Hematopoietic multipotent progenitor cell treated with erythropoietin and hydrocortisone succinate and interleukin-3 and kit ligand, for 15 days (in vitro differentiated cells): ENCODE results near the gene GPR55.

Experiments
- DNase-seq: peaks from one replicate; pipeline ENCODE4 v3.0.0-alpha.2; 2015; ENCODE audit warnings: low spot score

The GPR55 gene

GRCh38 chr2:230900336-230900995 is 24.6 kb downstream of the GPR55 start:
- DNase-seq: no peak

DNA sequence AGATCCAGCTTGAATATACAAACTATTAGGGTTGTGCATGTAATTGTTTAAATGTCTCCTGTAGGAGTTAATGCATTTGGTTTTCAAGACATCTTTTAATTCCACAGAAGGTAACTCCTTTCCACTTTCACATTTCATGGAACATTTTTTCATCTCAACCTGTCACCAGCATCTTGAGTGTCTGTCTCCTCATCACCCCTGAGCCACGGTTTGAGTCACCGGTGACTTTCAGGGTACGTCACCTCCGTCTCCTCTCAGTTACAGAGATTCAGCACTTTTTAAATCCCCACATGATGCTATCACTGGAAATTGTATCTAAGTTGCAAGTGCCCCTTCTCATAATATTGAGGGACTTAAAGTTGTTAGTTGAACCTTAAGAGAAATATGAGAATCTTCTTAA is 25.3 kb downstream of the GPR55 start:
- DNase-seq: no peak

DNA sequence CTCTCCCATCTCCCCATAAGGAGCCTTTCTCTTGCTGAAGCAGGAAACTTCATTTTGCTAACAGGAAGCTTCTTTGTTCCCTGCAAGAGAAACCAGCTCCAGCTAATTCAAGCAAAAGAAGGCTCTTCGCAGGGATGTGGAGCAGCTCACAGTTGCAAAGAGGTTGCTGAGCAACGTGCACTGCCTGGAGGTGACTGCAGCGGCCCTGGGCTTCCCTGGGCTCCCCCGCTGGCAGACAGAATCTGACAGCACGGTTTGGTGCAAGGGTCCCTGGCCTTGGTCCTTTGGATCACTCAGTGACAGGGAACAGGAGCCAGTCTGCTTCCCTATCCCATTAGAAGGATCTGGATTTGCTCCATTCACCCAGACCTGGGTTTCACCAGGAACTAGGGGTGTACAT is 25.8 kb downstream of the GPR55 start:
- no peak for DNase-seq

DNA sequence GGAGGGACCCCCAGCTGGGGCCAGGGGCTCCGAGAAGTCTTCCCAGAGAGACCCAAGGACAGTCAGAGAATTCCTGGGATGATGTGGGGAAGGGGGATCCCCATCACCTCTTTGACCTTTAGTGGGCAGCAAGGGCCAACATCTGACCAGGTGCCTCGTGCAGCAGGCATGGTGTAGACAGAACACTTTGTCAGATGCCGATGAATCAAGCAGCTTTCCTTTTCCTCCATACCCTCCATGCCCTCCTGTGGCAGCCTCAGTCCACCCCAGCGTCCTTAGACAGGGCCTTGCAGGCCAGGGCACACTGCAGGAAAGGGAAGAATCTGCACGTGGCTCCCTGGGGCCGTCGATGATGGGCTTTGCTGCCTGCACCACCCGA is 26.3 kb downstream of the GPR55 start:
- DNase-seq: no peak

- DNase-seq: no peak
These were observed 26.9 kb downstream of the GPR55 start for GRCh38 chr2:230898016-230898712.

DNA sequence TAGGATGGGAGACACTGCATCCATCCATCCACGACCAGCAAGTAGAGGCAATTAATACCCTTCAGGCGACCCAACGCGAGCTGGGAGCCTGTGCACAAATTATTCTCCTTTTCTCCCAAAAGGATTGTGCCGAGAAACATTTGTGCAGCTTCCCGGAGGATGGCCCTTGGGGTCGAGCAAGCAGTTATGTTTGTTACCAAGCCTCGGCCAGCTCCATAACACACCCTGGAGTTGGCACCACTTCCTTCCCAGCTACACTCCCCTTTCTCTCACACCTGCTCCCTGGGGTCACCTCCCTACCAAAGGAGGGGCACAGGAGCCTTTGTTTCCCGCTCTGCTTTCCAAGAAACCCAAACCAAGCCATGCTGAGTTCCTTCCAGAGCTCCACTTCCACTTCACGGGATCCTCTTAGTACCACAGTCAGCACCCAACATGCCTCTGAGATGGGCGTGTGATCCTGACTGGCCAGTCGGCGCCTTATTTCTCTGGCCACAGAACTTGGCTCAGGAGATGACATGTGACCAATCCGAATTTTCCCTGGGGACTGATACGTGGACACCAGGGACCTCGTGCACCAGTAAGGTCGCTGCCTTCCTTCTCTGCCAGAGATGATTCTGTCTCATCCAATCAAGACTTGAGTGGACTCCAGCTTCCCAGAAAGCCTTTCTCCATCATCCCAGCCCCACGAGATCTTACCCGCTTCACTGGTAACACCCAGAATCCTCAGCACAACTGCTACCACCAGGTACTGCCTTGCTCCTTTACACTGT is 28.5 kb downstream of the GPR55 start:
- DNase-seq: no peak

- no peak for DNase-seq
These were observed 29.3 kb downstream of the GPR55 start for GRCh38 chr2:230895536-230896345.

DNA sequence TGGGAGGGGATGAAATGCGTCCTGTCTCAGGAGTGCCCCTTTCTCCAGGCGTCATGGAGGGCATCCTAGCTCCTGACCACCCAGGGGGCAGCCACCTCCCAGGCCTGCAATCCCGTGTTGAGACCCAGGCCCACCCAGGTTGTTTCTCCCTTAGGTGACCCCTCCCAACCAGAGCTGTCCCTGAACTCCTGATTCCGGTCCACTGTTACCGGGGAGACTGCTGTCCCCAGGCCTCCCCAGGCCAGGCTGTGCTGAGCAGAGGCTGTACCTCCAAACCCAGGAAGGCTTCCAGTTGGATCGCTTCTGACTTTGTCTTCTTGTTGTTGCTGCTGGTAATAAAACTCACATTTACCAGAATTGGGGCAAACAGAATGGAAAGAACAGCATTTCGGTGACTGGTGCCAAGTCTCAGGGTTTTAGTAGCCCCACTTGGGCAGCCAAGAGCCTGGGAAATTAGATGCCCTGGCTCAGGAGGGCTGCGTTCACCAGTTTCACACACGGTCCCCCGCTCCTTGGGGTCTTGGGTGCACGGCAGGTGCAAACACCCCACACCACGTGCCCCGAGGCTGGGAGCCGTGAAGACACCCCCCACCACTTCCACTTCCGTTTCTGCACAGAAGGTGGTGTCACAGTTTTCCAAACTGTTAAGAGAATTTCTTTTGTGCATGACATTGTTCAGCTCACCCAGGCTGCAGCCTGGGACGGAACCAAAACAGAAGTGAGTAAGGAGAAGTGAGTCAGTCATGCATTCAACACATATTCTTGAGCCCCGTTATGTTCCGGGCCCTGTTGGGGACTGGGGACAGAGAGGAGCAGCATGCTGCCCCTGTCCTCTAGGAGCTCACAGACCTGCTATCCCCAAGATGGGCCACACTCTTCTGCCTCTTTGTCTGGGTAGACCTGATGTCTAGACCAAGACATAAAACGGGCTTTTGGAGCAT is 30.9 kb downstream of the GPR55 start:
- DNase-seq: no peak

DNA sequence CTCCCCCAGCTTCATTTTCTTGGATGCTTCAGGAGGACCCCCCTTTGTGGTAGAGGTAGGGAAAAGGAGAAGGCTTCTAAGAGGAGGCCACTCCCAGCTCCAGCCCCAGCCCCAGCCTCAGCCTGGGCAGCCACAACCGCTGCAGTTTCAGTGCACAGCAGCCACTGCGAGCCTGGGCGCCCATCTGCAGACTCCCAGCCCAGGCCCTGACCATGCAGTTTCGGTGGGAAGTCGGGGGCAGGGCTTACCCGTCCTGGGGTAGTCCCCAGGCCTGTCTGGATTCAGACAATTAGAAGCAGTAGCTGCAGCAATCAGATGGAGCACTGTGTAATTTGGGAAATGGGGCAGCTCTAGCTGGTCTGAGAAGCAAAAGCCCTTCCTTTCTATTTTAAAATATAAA is 31.7 kb downstream of the GPR55 start:
- no peak for DNase-seq

- DNase-seq: no peak
These were observed 33.5 kb downstream of the GPR55 start for GRCh38 chr2:230891509-230891908.

GRCh38 chr2:230891064-230891463 is 34.0 kb downstream of the GPR55 start:
- no peak for DNase-seq

DNA sequence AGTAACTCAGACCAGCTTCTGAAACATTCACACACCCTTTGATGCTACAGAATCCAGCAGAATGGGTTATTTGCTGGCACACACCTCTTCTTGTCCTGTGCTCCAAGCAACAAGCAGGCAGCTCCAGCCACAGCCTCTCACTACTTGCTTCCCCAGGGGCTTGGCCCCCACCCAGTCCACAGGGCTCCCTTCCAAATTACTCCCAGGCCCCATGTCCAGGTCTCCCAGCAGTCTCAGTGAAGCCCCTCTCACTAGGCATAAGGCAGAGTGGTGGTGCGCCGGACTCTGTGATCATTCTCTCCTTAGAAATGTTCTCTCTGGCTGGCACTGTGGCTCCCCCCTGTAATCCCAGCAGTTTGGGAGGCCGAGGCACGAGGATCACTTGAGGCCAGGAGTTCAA is 34.4 kb downstream of the GPR55 start:
- DNase-seq: no peak

GRCh38 chr2:230889911-230890601 is 35.0 kb downstream of the GPR55 start:
- DNase-seq: no peak

GRCh38 chr2:230888824-230889400 is 36.1 kb downstream of the GPR55 start:
- DNase-seq: no peak

- no peak for DNase-seq
These were observed 37.7 kb downstream of the GPR55 start for GRCh38 chr2:230887342-230887741.

- DNase-seq: no peak
These were observed 38.4 kb downstream of the GPR55 start for GRCh38 chr2:230886671-230887071.

GRCh38 chr2:230886206-230886605 is 38.8 kb downstream of the GPR55 start:
- DNase-seq: no peak

GRCh38 chr2:230885463-230886130 is 39.4 kb downstream of the GPR55 start:
- no peak for DNase-seq

DNA sequence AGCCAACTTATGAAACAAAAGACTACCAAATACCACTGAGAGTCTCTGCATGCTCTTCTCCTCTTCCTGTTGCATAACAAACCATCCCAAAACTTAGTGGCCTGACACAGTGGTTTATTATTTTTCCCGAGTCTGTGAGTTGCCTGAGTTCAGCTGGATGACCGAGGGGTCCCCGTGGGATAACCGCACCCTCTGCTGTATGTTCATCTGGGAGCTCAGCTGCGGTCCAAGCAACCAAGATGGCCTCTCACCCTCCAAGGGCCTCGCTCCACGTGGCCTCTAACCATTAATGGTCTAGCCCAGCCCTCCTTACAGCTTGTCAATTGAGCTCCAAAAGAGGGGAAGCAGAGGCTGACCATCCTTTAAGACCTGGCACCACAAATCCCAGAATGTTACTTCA is 43.2 kb downstream of the GPR55 start:
- DNase-seq: no peak

GRCh38 chr2:230879891-230880290 is 45.2 kb downstream of the GPR55 start:
- no peak for DNase-seq
